Measurements from ENCODE around the gene LY6G6C. TPM values are rescaled to one million over a fixed set of nuclear protein-coding genes. Genes with fewer than 3 reads are reported as not detected.
"Not testable (repeated sequence)": the region's sequence is repeated elsewhere in the genome, so short reads cannot be mapped to it uniquely, and the experiment has no call there.

Gene LY6G6C
- total RNA-seq, 2 experiments from 2014 or later: 0.26 TPM; not detected in 1

- CTCF ChIA-PET: interaction anchor here (0.7 to 3.0 kb wide), 7 partner anchors 9 to 94 kb away, joined by 3 to 8 read pairs (median 3); partner anchors contain the start of genes ABHD16A, DDAH2, LSM2 and MPIG6B
- H3K4me3 Mint-ChIP-seq: no peak overlapping the region
- POLR2A ChIA-PET: interaction anchor here (2.1 kb wide), 1 partner anchor 10 kb away, joined by 10 read pairs; the partner anchor contains the start of gene ABHD16A
- no peaks in the 10 kb centered on the region for H3K9me3 Mint-ChIP-seq (ENCODE audit: insufficient read depth)
- H3K27ac Mint-ChIP-seq: no peak overlapping the region
- peaks cover 10% of the 10 kb centered on the region for H3K27me3 Mint-ChIP-seq (ENCODE audit: low read depth)
- ATAC-seq (no peak), DNase-seq (no peak)
- H3K36me3 Mint-ChIP-seq (ENCODE audit: low read depth): no peaks in the 10 kb centered on the region
- peaks cover 24% of the 10 kb centered on the region for H3K4me1 Mint-ChIP-seq (ENCODE audit: low read depth)
Measured at GRCh38 chr6:31713465-31713864, 8.1 kb downstream of the LY6G6C start.

- Mint-ChIP-seq H3K27me3 (ENCODE audit: low read depth) (peaks cover 10% of the 10 kb centered on the region), H3K4me3 (no peak overlapping the region), H3K9me3 (ENCODE audit: insufficient read depth) (no peaks in the 10 kb centered on the region), H3K4me1 (ENCODE audit: low read depth) (peaks cover 24% of the 10 kb centered on the region), H3K36me3 (ENCODE audit: low read depth) (no peaks in the 10 kb centered on the region), H3K27ac (no peak overlapping the region)
- ChIA-PET POLR2A (interaction anchor here (0.6 to 2.1 kb wide), 2 partner anchors 9 to 24 kb away, joined by 3 to 10 read pairs; partner anchors contain the start of genes ABHD16A and CLIC1), CTCF (interaction anchor here (1.7 to 2.2 kb wide), 2 partner anchors 9 to 57 kb away, joined by 6 to 7 read pairs; partner anchors contain the start of gene ABHD16A)
- DNase-seq (no peak), ATAC-seq (peak; percentile 59)
Measured at GRCh38 chr6:31712296-31712695, 9.2 kb downstream of the LY6G6C start.

GRCh38 chr6:31711233-31711632, 10.3 kb downstream of the LY6G6C start:
- ChIA-PET CTCF (interaction anchor here (0.7 to 2.2 kb wide), 3 partner anchors 58 to 161 kb away, joined by 3 to 7 read pairs (median 3); no protein-coding TSS in a partner anchor), POLR2A (interaction anchor here (0.7 to 1.1 kb wide), 2 partner anchors 8 to 27 kb away, joined by 3 to 6 read pairs; partner anchors contain the start of gene ABHD16A)
- no peaks in the 10 kb centered on the region for H3K36me3 Mint-ChIP-seq (ENCODE audit: low read depth)
- peaks cover 24% of the 10 kb centered on the region for H3K4me1 Mint-ChIP-seq (ENCODE audit: low read depth)
- no peak for DNase-seq
- peaks cover 10% of the 10 kb centered on the region for H3K27me3 Mint-ChIP-seq (ENCODE audit: low read depth)
- H3K9me3 Mint-ChIP-seq (ENCODE audit: insufficient read depth): no peaks in the 10 kb centered on the region
- H3K27ac Mint-ChIP-seq: peak overlapping the region; percentile 65
- peak; percentile 59 for ATAC-seq
- H3K4me3 Mint-ChIP-seq: no peak overlapping the region

- ATAC-seq (no peak), DNase-seq (no peak)
- H3K9me3 Mint-ChIP-seq (ENCODE audit: insufficient read depth): no peaks in the 10 kb centered on the region
- H3K27me3 Mint-ChIP-seq (ENCODE audit: low read depth): peaks cover 10% of the 10 kb centered on the region
- peaks cover 24% of the 10 kb centered on the region for H3K4me1 Mint-ChIP-seq (ENCODE audit: low read depth)
- ChIA-PET CTCF (interaction anchor here (1.2 kb wide), 1 partner anchor 160 kb away, joined by 3 read pairs; no protein-coding TSS in a partner anchor), POLR2A (interaction anchor here (0.7 to 1.1 kb wide), 2 partner anchors 7 to 27 kb away, joined by 3 to 6 read pairs; partner anchors contain the start of gene ABHD16A)
- no peaks in the 10 kb centered on the region for H3K36me3 Mint-ChIP-seq (ENCODE audit: low read depth)
- H3K27ac Mint-ChIP-seq: peak overlapping the region; percentile 65
- H3K4me3 Mint-ChIP-seq: no peak overlapping the region
Measured at GRCh38 chr6:31710523-31711219, 10.9 kb downstream of the LY6G6C start.

GRCh38 chr6:31709157-31709556, 12.4 kb downstream of the LY6G6C start:
- H3K4me3 Mint-ChIP-seq; H3K36me3 Mint-ChIP-seq (ENCODE audit: low read depth); H3K27ac Mint-ChIP-seq; H3K27me3 Mint-ChIP-seq (ENCODE audit: low read depth); POLR2A ChIA-PET; H3K9me3 Mint-ChIP-seq (ENCODE audit: insufficient read depth); DNase-seq; ATAC-seq: not testable (repeated sequence)
- H3K4me1 Mint-ChIP-seq (ENCODE audit: low read depth): peaks cover 22% of the 10 kb centered on the region
- CTCF ChIA-PET: interaction anchor here (0.5 kb wide), 1 partner anchor 182 kb away, joined by 3 read pairs; no protein-coding TSS in a partner anchor

GRCh38 chr6:31708224-31708623, 13.3 kb downstream of the LY6G6C start:
- Mint-ChIP-seq H3K4me1 (ENCODE audit: low read depth) (peaks cover 25% of the 10 kb centered on the region), H3K27ac (no peak overlapping the region), H3K36me3 (ENCODE audit: low read depth) (no peaks in the 10 kb centered on the region), H3K27me3 (ENCODE audit: low read depth) (peaks cover 3% of the 10 kb centered on the region), H3K4me3 (no peak overlapping the region), H3K9me3 (ENCODE audit: insufficient read depth) (no peaks in the 10 kb centered on the region)
- POLR2A ChIA-PET: no interaction called here
- ATAC-seq (no peak), DNase-seq (no peak)
- CTCF ChIA-PET: no interaction called here

GRCh38 chr6:31707701-31708100, 13.8 kb downstream of the LY6G6C start:
- H3K4me1 Mint-ChIP-seq (ENCODE audit: low read depth): peaks cover 26% of the 10 kb centered on the region
- CTCF ChIA-PET: no interaction called here
- no peak for ATAC-seq

GRCh38 chr6:31706599-31706998, 14.9 kb downstream of the LY6G6C start, which contains the start of gene LY6G6F:
Gene LY6G6F, plus strand, starts transcription at chr6:31706866. Its CDS starts 41 bp downstream, at chr6:31706907.
- Mint-ChIP-seq H3K9me3 (ENCODE audit: insufficient read depth) (no peaks in the 10 kb centered on the region), H3K36me3 (ENCODE audit: low read depth) (peaks cover 4% of the 10 kb centered on the region), H3K4me3 (no peak within 1 kb of the TSS), H3K4me1 (ENCODE audit: low read depth) (peaks cover 23% of the 10 kb centered on the region), H3K27me3 (ENCODE audit: low read depth) (no peaks in the 10 kb centered on the region), H3K27ac (no peak within 1 kb of the TSS)
- DNase-seq (no peak), ATAC-seq (no peak)
- ChIA-PET POLR2A (interaction anchor here (0.7 kb wide), 1 partner anchor 34 kb away, joined by 3 read pairs; the partner anchor contains the start of gene MSH5), CTCF (no interaction called here)

More at GRCh38 chr6:31707701-31708100, 13.8 kb downstream of the LY6G6C start:
- no peaks in the 10 kb centered on the region for H3K27me3 Mint-ChIP-seq (ENCODE audit: low read depth)
- H3K27ac Mint-ChIP-seq: no peak overlapping the region
- no peaks in the 10 kb centered on the region for H3K9me3 Mint-ChIP-seq (ENCODE audit: insufficient read depth)
- POLR2A ChIA-PET: no interaction called here
- peaks cover 2% of the 10 kb centered on the region for H3K36me3 Mint-ChIP-seq (ENCODE audit: low read depth)
- no peak for DNase-seq
- H3K4me3 Mint-ChIP-seq: no peak overlapping the region

GRCh38 chr6:31705931-31706330, 15.6 kb downstream of the LY6G6C start:
- peaks cover 23% of the 10 kb centered on the region for H3K4me1 Mint-ChIP-seq (ENCODE audit: low read depth)
- no peak overlapping the region for H3K27ac Mint-ChIP-seq
- ChIA-PET POLR2A (no interaction called here), CTCF (no interaction called here)
- DNase-seq: no peak
- ATAC-seq: no peak
- H3K4me3 Mint-ChIP-seq: no peak overlapping the region
- peaks cover 9% of the 10 kb centered on the region for H3K36me3 Mint-ChIP-seq (ENCODE audit: low read depth)
- no peaks in the 10 kb centered on the region for H3K9me3 Mint-ChIP-seq (ENCODE audit: insufficient read depth)
- H3K27me3 Mint-ChIP-seq (ENCODE audit: low read depth): no peaks in the 10 kb centered on the region

GRCh38 chr6:31702819-31703716, 18.5 kb downstream of the LY6G6C start, which contains the start of gene ABHD16A:
Gene ABHD16A, minus strand, starts transcription at chr6:31703324. Its CDS starts 43 bp downstream, at chr6:31703281.
- ChIA-PET POLR2A (interaction anchor here (0.5 to 2.3 kb wide), 13 partner anchors 8 to 132 kb away, joined by 3 to 20 read pairs (median 6); partner anchors contain the start of genes APOM, C6orf47, CLIC1 and CSNK2B), CTCF (interaction anchor here (0.7 to 2.8 kb wide), 15 partner anchors 9 to 152 kb away, joined by 3 to 9 read pairs (median 4); partner anchors contain the start of genes LSM2 and LY6G5C)
- DNase-seq (peak; percentile 99), ATAC-seq (peak; percentile 96)
- Mint-ChIP-seq H3K27me3 (ENCODE audit: low read depth) (no peaks in the 10 kb centered on the region), H3K9me3 (ENCODE audit: insufficient read depth) (no peaks in the 10 kb centered on the region), H3K27ac (peak within 1 kb of the TSS; percentile 95), H3K4me3 (peak within 1 kb of the TSS; percentile 97), H3K36me3 (ENCODE audit: low read depth) (peaks cover 21% of the 10 kb centered on the region), H3K4me1 (ENCODE audit: low read depth) (peaks cover 19% of the 10 kb centered on the region)

GRCh38 chr6:31702405-31702818, 19.1 kb downstream of the LY6G6C start:
- ATAC-seq (peak; percentile 2), DNase-seq (peak; percentile 44)
- H3K4me3 Mint-ChIP-seq: peak overlapping the region; percentile 97
- POLR2A ChIA-PET: interaction anchor here (0.7 to 2.3 kb wide), 9 partner anchors 11 to 161 kb away, joined by 3 to 20 read pairs (median 6); partner anchors contain the start of genes APOM, C6orf47, CLIC1 and CSNK2B
- peak overlapping the region; percentile 95 for H3K27ac Mint-ChIP-seq
- no peaks in the 10 kb centered on the region for H3K27me3 Mint-ChIP-seq (ENCODE audit: low read depth)
- H3K4me1 Mint-ChIP-seq (ENCODE audit: low read depth): peaks cover 24% of the 10 kb centered on the region
- H3K36me3 Mint-ChIP-seq (ENCODE audit: low read depth): peaks cover 26% of the 10 kb centered on the region
- no peaks in the 10 kb centered on the region for H3K9me3 Mint-ChIP-seq (ENCODE audit: insufficient read depth)
- CTCF ChIA-PET: interaction anchor here (1.1 to 2.8 kb wide), 8 partner anchors 10 to 151 kb away, joined by 3 to 9 read pairs (median 6); no protein-coding TSS in a partner anchor
